Globus pallidus (tissue), 1 donor: ENCODE results near the gene AFF1.

Experiments
- DNase-seq: peaks from one replicate; pipeline ENCODE4 v3.0.0-alpha.2; 2015; ENCODE audit warnings: low spot score

Gene AFF1

GRCh38 chr4:87152310-87153041, 217.7 kb downstream of the AFF1 start:
- no peak for DNase-seq

GRCh38 chr4:87153078-87153870, 218.5 kb downstream of the AFF1 start:
- no peak for DNase-seq

GRCh38 chr4:87165892-87166291, 231.1 kb downstream of the AFF1 start:
- no peak for DNase-seq

GRCh38 chr4:87166296-87166854, 231.6 kb downstream of the AFF1 start:
- no peak for DNase-seq

GRCh38 chr4:87171944-87172343, 237.1 kb downstream of the AFF1 start:
- no peak for DNase-seq

GRCh38 chr4:87174672-87175071, 239.9 kb downstream of the AFF1 start:
- DNase-seq, result no peak

GRCh38 chr4:87179751-87180150, 244.9 kb downstream of the AFF1 start:
- no peak for DNase-seq

GRCh38 chr4:87180767-87181166, 246.0 kb downstream of the AFF1 start:
- DNase-seq, result no peak

GRCh38 chr4:87185146-87185870, 250.5 kb downstream of the AFF1 start:
- DNase-seq, result no peak

GRCh38 chr4:87188048-87188447, 253.2 kb downstream of the AFF1 start:
- no peak for DNase-seq

- DNase-seq, result no peak
These were observed 254.1 kb downstream of the AFF1 start for GRCh38 chr4:87188932-87189331.
